GM19438 (cell line): Measurements from ENCODE around the gene POLD1.
"Not testable (repeated sequence)": the region's sequence is repeated elsewhere in the genome, so short reads cannot be mapped to it uniquely, and the experiment has no call there.

ENCODE experiments used
- ATAC-seq: cut with Tn5 transposase; IDR thresholded peaks from one replicate; pipeline ENCODE4 v1.9.1; 2021; ENCODE audit warnings: low read depth; ENCODE audit not compliant: unreplicated experiment

POLD1 gene

DNA sequence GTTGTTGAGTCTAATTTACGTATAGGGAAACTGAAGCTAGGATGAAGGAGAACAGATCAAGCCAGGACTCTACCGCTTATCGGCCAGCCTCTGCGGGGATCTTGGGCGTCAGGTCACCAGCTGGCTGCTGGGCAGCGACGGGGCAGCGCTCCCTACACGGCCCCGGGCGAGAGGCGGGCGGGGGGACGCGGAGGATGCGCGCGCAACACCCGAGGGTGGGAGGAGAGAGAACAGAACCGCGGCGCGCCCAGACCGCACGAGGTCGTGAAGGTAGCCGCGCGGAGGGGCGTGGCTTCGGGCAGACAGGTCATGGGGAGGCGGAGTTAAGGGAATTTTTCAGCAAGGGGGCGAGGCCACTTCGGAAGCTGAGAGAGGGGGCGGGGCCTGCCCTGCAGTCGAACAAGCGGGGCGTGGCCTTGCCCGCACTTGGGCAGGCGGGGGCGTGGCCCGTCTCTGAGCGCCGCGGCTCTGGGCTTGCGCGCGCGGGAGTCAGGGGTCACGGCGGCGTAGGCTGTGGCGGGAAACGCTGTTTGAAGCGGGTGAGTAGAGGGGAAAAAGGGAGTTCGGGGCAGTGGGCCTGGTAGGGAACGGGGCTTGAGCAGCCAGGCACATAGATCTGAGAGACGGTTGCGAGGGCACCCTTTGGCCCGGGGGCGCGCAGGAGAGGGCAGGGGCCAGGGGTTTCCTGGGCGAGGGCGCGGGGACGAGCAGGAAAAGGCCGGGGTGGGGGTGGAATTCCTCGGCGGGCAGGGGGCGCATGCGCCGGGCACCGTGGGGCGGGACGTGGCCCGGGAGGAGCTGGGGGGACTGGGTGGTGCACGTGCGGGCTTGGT, at the start of gene POLD1:
Gene POLD1, plus strand, starts transcription at position 496 of the 833 bp plus-strand sequence. CDS start 14,505 bp downstream, outside the sequence.
- ATAC-seq: peak; percentile 79

DNA sequence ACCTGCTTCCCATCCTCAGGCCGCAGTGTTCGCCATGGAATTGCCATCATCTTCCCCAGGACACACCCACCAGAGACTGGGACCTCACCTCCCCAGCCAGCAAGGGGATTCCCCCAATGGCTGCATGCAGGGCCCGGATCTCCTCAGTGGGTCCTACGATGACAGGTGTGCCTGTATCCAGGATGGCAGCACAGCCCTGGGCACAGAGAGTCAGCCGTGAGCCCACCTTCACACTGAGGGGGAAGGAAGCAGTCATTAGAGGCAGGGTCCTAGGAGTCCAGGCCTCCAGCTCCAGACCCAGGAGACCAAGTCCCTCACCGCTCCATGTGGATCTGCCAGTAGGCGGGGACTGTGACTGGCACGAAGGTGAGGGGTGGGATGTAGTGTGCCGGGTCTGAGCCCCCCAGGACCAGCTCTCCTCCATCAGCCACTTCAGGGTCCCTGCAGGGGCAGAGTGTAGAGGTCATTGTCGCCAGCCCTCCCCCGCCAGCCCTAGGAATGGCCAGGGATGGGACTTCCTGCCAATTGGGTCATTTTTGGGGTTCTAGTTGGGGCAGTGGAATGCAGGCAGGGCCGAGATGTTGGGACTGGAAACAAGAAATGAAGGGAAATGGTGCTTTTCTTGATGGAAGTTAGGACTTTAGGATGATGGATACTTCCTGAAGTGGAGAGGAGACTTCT, 49.3 kb upstream of the POLD1 start:
- ATAC-seq: no peak

DNA sequence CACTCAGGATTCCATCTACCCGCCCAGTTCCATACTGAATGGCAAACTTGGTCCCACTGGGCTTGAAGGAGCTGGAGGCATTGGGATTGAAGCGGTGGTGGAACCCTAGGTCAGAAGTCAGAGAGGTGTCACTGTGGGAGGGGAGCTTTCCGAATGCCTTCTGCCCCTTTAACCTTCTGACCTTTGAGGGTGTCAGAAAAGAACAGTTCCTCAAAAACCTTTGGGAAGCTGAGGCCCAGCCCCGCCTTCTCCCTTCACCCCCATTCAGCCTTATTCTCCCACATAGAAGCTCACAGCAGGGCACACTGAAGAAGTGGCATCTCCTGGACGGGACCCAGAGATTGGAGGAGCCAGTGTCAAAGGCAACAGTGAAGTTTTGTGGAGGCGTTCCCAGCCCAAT, 47.1 kb upstream of the POLD1 start:
- not testable (repeated sequence) for ATAC-seq

DNA sequence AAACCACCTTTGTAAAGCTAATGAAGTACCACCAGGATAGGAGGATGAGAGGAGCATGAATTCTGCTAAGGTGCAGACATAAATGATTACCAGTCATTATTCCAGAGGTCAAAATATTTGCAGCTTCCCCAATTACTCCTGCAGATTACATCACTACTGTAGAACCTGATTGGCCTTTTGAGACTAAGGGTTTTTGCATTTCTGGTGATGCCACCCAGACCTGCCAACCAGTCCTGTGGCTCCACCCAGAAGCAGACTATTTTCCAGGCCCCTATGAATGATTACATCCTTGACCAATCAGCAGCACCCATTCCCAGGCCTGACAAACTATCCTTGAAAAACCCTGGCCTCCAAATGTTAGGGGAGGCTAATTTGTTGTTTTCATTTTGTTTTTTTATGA, 43.8 kb upstream of the POLD1 start:
- ATAC-seq: no peak

DNA sequence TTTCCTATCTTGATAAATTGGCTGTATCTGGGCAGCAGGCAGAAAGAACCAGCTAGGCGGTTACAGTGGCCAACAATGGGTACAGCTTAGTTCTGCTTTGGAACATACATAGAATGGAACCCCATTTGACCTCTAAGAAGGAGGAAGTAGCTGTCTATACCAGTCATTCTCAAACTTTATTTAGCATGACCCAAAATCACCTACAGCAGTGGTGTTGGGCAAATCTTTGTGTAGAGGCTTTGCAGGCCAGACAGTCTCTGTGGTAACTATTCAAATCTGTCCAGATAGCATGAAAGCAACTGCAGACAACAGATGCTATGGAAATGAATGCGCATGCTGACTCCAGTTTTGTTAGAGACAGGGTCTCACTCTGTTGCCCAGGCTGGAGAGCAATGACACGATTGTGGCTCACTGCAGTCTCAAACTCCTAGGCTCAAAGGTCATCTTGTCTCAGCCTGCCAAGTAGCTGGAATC, 43.0 kb upstream of the POLD1 start:
- ATAC-seq: no peak

DNA sequence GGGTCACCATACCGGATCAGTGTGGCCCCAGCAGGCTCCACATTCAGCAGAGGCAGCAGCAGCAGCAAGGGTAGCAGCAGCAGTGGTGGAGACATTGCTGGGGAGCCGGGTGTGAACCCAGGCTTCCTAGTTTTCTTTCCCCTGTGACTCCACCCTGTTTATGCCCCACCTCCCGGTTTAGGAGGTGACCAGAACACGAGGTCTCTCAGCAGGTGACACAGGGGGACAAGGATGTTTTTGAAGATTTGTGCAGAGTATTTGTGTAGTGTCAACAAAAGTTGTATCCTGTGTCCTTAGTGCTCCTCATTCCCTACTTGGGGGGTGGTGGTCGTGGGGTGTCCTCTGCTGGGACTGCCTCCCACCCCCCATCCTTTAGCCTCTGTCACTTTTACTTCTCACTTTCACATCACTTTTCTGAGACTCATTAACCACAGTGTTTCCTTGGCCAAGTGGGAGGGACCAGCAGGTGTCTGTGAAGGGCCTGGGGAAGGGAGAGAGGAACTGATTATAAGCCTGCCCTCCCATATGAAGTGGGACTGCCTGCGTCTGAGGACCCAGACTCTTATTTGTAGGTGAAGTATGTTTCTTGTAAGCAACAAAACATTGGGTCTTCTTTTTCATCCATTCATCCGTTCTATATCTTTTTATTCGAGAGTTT, 39.4 kb upstream of the POLD1 start:
- ATAC-seq: no peak

DNA sequence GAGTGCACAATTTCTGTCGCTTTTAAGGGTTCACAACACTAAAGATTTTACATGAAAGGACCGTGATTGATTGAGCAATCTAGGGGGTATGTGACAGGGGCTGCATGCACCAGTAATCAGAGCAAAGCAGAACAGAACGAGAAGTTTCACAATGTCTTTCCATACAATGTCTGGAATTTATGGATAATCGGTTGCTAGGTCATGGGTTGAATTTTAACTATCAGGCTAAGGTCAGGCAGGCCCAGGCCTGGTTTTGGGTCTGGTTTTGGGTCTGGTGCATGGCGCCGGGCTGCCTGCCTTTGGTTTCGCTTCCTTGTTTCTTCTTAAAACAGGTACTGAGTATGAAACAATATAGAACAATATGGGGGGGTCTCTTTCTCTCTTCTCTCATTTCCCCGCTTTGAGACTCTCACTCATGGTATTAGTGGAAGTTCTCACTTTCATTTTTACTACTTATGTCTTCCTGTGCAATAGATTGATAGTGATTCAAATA, 37.0 kb upstream of the POLD1 start:
- peak; percentile 49 for ATAC-seq

DNA sequence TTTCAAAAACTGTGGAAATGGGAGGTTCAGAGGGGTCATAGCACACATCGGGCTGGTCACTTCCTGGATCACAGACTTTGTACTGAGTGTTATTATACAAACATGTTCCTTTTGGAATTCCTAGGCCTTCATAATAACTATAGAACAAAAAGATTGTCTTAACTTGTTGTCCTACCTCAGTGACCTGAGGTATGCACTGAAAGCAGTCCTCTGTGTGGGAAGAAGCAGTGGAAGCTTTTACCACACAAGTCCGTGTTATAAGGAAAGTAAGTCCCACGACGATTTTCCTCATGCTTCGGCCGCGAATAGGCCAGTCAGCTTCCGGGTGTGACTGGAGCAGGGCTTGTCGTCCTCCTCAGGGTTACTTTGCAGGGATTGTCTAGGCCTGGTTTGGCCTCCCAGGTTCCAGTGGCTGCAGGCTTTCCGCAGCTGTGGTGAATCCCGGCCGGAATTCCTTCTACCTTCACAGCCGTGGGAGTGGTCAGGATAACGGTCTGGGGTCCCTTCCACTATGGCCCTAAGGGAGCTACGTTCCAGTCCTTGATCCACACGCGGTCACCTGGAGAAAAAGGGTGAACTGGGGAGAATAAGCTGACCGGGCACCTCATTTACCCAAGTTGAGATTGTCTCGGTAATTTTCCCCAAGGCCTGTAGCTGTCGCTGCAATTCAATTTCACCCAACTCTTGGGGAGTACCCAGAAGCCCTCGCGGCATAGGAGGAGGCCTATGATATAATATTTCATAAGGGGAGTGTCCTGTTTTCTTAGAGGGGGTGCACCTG, 34.7 kb upstream of the POLD1 start:
- ATAC-seq: no peak

DNA sequence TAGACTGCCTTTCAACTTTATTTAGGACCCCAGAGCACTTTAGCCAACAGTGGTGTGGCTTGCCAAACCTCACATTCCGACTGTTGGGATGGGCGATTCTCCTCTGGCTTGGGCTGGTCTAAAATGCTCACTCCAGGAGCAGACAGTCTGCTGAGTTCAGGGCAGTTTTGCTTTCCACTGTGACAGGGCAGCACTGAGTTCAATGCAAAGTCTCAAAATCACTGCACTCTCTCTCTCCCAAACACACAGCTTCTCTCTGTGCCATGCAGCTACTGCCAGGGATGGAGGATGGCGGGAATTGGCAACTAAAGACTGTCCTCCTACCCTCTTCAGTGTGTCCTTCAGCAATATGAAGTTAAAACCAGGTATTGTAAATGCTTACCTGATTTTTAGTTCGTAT, 31.9 kb upstream of the POLD1 start:
- no peak for ATAC-seq

DNA sequence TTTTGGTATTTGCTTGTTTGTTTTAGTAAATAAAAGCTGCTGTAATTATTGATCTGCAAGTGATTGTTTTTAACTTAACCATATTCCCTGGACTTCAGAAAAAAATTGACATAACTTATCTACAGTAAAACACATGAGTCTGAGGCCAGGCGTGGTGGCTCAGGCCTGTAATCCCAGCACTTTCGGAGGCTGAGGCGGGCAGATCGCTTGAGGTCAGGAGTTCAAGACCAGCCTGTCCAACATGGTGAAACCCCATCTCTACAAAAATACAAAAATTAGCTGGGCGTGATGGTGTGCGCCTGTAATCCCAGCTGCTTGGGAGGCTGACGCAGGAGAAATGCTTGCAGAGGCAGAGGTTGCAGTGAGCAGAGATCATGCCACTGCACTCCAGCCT, 30.7 kb upstream of the POLD1 start:
- ATAC-seq: not testable (repeated sequence)

DNA sequence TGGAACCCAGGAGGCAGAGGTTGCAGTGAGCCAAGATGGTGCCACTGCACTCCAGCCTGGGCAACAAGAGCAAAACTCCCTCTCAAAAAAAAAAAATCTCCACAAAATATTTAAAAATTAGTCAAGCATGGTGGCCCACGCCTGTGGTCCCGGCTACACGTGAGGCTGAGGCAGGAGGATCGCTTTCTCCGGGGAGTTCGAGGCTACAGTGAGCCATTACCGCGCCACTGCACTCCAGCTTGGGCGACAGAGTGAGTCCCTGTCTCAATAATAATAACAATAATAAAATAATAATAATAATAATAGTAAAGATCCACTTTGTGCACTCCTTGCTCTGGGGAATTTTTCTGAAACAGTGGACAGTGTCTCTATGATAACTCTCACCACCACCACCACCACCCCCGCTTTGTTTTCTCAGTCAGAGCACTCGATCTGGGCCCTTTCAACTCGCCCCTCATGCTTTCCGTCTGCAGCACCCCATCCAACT, 27.4 kb upstream of the POLD1 start:
- no peak for ATAC-seq

DNA sequence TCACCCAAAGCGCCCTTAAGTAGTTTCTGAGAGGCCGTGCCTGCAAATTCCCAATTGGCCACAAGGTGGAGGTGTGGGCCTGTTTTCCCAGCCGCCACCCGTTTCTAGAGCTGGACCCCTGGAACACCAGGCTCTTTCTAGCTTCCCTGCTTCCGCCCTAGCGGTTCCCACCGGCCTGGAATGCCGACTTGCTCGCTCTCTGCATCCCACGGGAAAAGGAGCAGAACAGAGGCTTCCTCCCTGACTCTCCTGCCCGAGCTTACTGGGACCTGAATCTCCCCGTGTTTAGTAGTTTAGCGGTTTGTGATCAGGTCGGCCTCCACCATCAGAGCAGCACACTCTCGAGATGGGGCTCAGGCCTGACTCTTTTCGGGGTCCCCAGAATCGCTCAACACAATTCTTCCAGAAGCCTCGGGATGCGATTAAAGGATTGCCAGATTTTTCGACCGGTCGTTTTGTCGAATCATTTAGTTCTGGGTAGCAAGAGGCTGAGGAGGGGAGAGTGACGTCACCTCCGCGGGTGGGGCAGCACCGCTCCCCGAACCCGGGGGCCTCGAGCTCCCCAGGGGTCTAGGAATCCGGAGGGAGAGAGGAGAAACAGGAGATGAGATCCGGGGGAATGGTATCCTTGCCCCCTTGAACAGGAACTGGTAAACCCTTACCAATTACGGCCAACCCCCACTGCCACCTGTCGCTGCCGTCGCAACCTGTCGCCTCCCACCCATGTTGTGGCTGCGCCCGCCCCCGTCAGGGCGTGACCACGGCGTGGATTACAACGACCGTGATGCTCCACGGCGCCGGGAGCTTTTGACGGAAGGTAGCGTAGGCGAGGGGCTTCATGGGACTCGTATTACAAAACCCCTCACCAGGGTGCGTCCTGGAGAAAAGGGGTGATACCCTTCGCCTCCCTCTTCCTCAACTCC, 26.7 kb upstream of the POLD1 start:
- ATAC-seq: no peak

DNA sequence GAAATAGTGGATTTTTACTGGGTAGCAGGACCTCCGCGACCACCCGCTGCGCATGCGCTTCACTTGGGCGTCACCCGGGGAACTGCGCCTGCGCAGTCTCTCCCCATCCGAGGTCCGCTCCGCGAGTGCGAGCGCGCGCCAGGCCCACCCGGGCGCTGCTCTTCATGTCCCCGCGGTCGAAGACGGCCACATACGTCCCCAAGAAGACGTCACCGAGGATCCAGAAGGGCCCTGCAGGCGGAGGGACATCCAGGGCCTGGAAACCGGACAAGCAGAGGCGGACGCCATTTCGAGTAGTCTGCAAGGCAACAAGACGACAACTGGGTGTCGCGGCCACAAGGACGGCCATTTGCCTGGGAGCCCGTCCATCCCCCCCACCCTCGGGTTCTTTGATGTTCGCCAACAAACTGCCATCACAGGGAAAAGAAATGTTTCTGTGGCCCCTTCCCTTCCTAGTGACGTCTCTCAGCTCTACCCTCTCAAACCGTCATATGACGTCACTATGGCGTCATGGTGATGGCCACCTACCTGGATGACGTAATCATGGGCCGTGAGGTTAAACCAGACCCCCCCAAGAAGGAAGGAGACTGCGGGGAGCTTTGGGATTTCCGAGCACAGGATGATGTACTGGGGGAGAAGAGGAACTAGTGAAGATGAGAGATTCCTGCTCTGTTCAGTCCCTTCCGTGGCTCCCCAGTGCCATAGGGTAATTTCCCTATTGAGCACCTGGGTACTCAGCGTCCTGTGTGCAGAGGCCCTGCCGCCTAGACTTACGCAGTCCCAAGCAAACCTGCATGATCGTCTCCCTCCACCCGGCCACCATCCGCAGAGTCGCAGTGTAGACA, 25.4 kb upstream of the POLD1 start:
- no peak for ATAC-seq

DNA sequence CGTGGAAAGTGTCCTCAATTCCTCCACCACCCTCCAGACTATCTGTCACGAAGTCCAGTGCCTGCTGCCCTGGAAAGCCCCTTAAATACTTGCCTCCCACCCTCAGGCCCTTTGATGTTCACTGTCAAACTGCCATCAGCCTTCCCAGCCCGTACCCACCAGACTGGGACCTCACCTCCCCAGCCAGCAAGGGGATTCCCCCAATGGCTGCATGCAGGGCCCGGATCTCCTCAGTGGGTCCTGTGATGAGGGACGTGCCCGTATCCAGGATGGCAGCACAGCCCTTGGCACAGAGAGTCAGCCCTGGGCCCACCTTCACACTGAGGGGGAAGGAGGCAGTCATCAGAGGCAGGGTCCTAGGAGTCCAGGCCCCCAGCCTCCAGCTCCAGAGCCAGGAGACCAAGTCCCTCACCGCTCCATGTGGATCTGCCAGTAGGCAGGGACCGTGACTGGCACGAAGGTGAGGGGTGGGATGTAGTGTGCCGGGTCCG, 24.8 kb upstream of the POLD1 start:
- ATAC-seq: no peak

DNA sequence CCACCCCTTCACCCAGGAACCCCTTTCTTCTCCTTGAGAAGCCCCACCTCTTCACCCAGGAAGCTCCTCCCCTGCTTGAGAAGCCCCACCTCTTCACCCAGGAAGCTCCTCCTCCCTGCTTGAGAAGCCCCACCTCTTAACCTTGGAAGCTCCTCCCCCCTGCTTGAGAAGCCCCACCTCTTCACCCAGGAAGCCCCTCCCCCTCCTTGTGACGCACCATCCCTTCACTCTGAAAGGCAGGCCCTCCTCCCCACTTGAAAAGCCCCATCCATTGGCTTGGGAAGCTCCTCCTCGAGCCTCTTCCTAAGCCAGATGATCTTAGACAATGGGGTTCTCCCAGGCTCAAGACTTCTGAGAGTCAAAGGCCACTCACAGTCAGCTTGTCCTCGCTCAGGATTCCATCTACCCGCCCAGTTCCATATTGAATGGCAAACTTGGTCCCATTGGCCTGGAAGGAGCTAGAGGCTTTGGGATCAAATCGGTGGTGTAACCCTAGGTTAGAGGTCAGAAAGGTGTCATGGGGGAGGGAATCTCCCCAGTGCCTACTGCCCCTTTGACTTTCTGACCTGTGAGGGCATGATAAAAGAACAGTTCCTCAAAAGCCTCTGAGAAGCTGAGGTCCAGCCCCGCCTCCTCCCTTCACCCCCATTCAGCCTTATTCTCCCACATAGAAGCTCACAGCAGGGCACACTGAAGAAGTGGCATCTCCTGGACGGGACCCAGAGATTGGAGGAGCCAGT, 22.7 kb upstream of the POLD1 start:
- ATAC-seq: no peak

DNA sequence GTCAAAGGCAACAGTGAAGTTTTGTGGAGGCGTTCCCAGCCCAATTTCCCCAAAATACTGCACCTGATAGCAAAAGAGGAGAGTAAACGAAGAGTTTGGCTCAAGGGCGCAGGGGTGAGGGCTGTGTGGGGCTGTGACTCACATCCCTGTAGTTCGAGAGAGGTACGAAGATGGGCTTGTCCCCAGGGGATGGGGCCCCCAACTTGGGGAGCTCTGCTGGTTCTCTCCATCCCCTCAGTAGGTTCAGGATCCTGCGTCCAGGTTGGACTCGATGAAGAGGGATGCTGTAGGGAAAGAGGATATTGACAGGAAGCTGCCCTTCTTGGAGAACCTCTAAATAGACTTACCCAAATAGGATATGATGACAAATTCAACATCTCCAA, 22.1 kb upstream of the POLD1 start:
- no peak for ATAC-seq

DNA sequence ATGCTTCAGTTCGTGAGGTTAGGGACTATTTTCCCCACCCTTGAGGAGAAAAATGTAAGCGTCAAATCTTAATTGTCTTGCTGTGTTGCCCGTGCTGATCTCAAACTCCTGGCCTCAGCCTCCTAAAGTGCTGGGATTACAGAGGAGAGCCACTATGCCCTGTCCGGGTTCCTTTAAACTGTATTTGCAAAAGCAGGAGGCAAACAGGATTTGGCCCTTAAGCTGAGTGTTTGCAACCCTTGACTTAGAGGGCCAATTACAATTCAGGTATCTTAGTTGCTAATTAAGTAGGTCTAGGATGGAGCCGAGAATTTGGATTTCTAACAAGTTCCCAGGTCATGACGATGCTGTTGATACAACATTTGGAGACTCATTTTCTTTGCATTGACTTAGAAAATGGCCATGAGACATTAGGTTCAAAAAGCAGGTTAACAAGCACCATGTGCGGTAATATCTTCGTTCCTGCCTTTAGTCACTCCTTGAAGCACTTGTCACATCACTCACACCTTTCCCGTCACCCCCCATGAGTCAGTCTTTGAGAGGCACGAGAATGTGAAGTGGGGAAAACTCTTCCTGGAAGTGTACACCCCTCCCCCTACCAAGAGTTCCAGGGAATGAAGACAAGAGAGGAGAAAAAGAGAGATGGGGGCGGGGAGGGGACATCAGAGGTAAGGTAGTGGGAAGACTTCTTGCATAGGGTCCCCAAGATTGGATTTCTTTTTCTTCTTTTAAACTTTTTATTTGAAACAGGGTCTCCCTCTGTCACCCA, 21.3 kb upstream of the POLD1 start:
- no peak for ATAC-seq
